WTC11 (cell line): ENCODE measurements around the gene SGMS1. TPM values are rescaled to one million over a fixed set of nuclear protein-coding genes. Genes with fewer than 3 reads are reported as not detected.

Source experiments
- ATAC-seq: fragments of 200-7000 bp; cut with Tn5 transposase; 2 replicates; pipeline ENCODE4 v1.10.0; 2021; ENCODE audit warnings: mild to moderate bottlenecking, moderate library complexity
- CTCF ChIA-PET: fragments of 300-600 bp; sonication (Branson Sonifier 250); formaldehyde crosslinking; loops from one replicate; lab custom pipeline; 2021; ENCODE audit warnings: antibody characterized with exemption; lab: Charles Lee
- POLR2A ChIA-PET: fragments of 350-600 bp; sonication (Branson Sonifier 250); formaldehyde crosslinking; loops from one replicate; lab custom pipeline; 2021; ENCODE audit warnings: antibody characterized with exemption; lab: Charles Lee
- DNase-seq: peaks from one replicate; pipeline ENCODE4 v3.0.0; 2021; ENCODE audit warnings: low spot score
- H3K27ac Mint-ChIP-seq: 2 replicates; pipeline ENCODE4 v1.8.0; 2021; ENCODE audit warnings: mixed read lengths
- H3K27me3 Mint-ChIP-seq: 2 replicates; pipeline ENCODE4 v1.8.0; 2021; ENCODE audit warnings: low read depth, mild to moderate bottlenecking, moderate library complexity, mixed read lengths
- H3K36me3 Mint-ChIP-seq: 2 replicates; pipeline ENCODE4 v1.8.0; 2021; ENCODE audit warnings: mixed read lengths
- H3K4me1 Mint-ChIP-seq: 2 replicates; pipeline ENCODE4 v1.8.0; 2022; ENCODE audit warnings: mixed read lengths
- H3K4me3 Mint-ChIP-seq: 2 replicates; pipeline ENCODE4 v1.8.0; 2021; ENCODE audit warnings: mild to moderate bottlenecking, moderate library complexity, mixed read lengths
- H3K9me3 Mint-ChIP-seq: 2 replicates; pipeline ENCODE4 v1.8.0; 2021; ENCODE audit warnings: mixed read lengths
- CBFB ChIP-seq: sonication (generic); formaldehyde crosslinking; IDR thresholded peaks from 2 replicates; pipeline ENCODE4 v1.8.1; 2022; ENCODE audit warnings: mild to moderate bottlenecking, low read depth, missing genetic modification reagents
- CREM ChIP-seq: sonication (generic); formaldehyde crosslinking; IDR thresholded peaks from 2 replicates; pipeline ENCODE4 v1.8.1; 2022; ENCODE audit warnings: mild to moderate bottlenecking, missing genetic modification reagents, moderate library complexity
- EMX1 ChIP-seq: fragments of 250-450 bp; sonication (Bioruptor Pico); IDR thresholded peaks from 2 replicates; pipeline ENCODE4 v1.8.0; 2021; ENCODE audit warnings: mild to moderate bottlenecking
- ETV6 ChIP-seq: sonication (generic); formaldehyde crosslinking; IDR thresholded peaks from 2 replicates; pipeline ENCODE4 v1.8.1; 2022; ENCODE audit warnings: mild to moderate bottlenecking, missing genetic modification reagents
- FOXJ3 ChIP-seq: sonication (generic); formaldehyde crosslinking; IDR thresholded peaks from 2 replicates; pipeline ENCODE4 v1.9.0; 2021; ENCODE audit warnings: missing genetic modification reagents, mild to moderate bottlenecking, borderline replicate concordance
- FOXK1 ChIP-seq: sonication (generic); formaldehyde crosslinking; IDR thresholded peaks from 2 replicates; pipeline ENCODE4 v1.8.0; 2022; ENCODE audit warnings: mild to moderate bottlenecking, moderate library complexity, missing genetic modification reagents
- GTF2I ChIP-seq: fragments of 250-450 bp; sonication (Bioruptor Pico); conservative IDR thresholded peaks from 2 replicates; pipeline ENCODE4 v1.4.0; 2021; ENCODE audit warnings: mild to moderate bottlenecking
- JAZF1 ChIP-seq: fragments of 250-450 bp; sonication (Bioruptor Pico); IDR thresholded peaks from 2 replicates; pipeline ENCODE4 v1.9.0; 2021; ENCODE audit warnings: moderate library complexity, mild to moderate bottlenecking, inconsistent platforms
- NR2C2 ChIP-seq: sonication (generic); formaldehyde crosslinking; IDR thresholded peaks from 2 replicates; pipeline ENCODE4 v1.8.0; 2022; ENCODE audit warnings: mild to moderate bottlenecking, missing genetic modification reagents
- PRRX2 ChIP-seq: fragments of 250-450 bp; sonication (Bioruptor Pico); IDR thresholded peaks from 2 replicates; pipeline ENCODE4 v1.8.0; 2021; ENCODE audit warnings: mild to moderate bottlenecking
- TCF7 ChIP-seq: sonication (generic); formaldehyde crosslinking; IDR thresholded peaks from 2 replicates; pipeline ENCODE4 v1.8.0; 2022; ENCODE audit warnings: mild to moderate bottlenecking, low read depth, missing genetic modification reagents, moderate library complexity
- TEAD1 ChIP-seq: sonication (generic); formaldehyde crosslinking; IDR thresholded peaks from 2 replicates; pipeline ENCODE4 v1.8.0; 2022; ENCODE audit warnings: mild to moderate bottlenecking, missing genetic modification reagents
- TEAD4 ChIP-seq: sonication (generic); formaldehyde crosslinking; IDR thresholded peaks from 2 replicates; pipeline ENCODE4 v1.8.0; 2022; ENCODE audit warnings: mild to moderate bottlenecking, missing genetic modification reagents
- ZBTB21 ChIP-seq: sonication (generic); formaldehyde crosslinking; IDR thresholded peaks from 2 replicates; pipeline ENCODE4 v1.8.1; 2023; ENCODE audit warnings: mild to moderate bottlenecking, missing genetic modification reagents, borderline replicate concordance
- ZNF263 ChIP-seq: sonication (generic); formaldehyde crosslinking; IDR thresholded peaks from 2 replicates; pipeline ENCODE4 v1.8.1; 2022; ENCODE audit warnings: low read depth, mild to moderate bottlenecking, moderate library complexity, missing genetic modification reagents
- ZNF416 ChIP-seq: fragments of 250-450 bp; sonication (Bioruptor Pico); IDR thresholded peaks from 2 replicates; pipeline ENCODE4 v1.9.0; 2021; ENCODE audit warnings: mild to moderate bottlenecking, inconsistent platforms
- ZNF423 ChIP-seq: fragments of 250-450 bp; sonication (Bioruptor Pico); IDR thresholded peaks from 2 replicates; pipeline ENCODE4 v2.1.2; 2022; ENCODE audit warnings: mild to moderate bottlenecking, moderate library complexity
- total RNA-seq: library from RNA; stranded (reverse); gene quantifications from 3 replicates; pipeline ENCODE4 v1.2.3, GENCODE V29; 2021
- TF ChIP-seq, protein P1 (sequence below): sonication (generic); formaldehyde crosslinking; IDR thresholded peaks from 2 replicates; pipeline ENCODE4 v1.8.0; 2022; ENCODE audit warnings: mild to moderate bottlenecking, missing genetic modification reagents
- TF ChIP-seq, protein P2 (sequence below): sonication (generic); formaldehyde crosslinking; IDR thresholded peaks from 2 replicates; pipeline ENCODE4 v1.8.1; 2022; ENCODE audit warnings: low read depth, mild to moderate bottlenecking, moderate library complexity, missing genetic modification reagents, borderline replicate concordance
- TF ChIP-seq, protein P3 (sequence below): fragments of 200-600 bp; IDR thresholded peaks from 2 replicates; pipeline ENCODE4 v1.8.0; 2022; ENCODE audit warnings: antibody characterized with exemption
- TF ChIP-seq, protein P4 (sequence below): sonication (generic); formaldehyde crosslinking; IDR thresholded peaks from 2 replicates; pipeline ENCODE4 v1.8.1; 2023; ENCODE audit warnings: mild to moderate bottlenecking, moderate library complexity, missing genetic modification reagents
- TF ChIP-seq, protein P5 (sequence below): sonication (generic); formaldehyde crosslinking; conservative IDR thresholded peaks from 2 replicates; pipeline ENCODE4 v1.8.1; 2022; ENCODE audit warnings: mild to moderate bottlenecking, missing genetic modification reagents
- TF ChIP-seq, protein P6 (sequence below): sonication (generic); formaldehyde crosslinking; IDR thresholded peaks from 2 replicates; pipeline ENCODE4 v1.8.0; 2022; ENCODE audit warnings: mild to moderate bottlenecking, missing genetic modification reagents

The SGMS1 gene
- total RNA-seq, 1 experiment from 2014 or later, result 13.2 TPM

DNA sequence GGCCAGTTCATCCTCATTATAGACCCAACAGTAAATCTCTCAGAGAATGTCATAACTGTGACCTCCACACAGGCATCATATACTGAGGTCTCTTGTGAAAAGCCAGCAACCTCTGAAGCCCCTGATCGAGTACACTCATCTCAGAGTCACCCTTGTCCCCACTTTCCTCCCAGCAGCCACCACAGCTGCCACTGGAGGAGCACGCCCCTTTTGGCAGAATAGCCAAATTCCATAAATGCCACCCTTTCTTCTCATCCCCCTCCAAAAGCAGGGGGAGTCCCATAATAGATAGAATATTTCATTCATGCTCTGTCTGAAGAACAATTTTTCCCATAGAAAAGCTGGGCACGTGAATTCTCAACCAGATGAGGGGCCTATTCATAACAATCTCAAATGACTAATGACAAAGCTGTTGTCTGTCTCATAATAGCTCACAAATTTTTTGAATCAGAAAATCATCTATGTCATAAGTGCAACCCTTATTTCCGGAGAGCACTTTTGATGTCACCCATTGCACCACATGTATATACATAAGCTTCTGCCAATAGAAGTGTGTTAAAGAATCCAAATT, 47.4 kb downstream of the SGMS1 start:
- H3K27me3 Mint-ChIP-seq, result no peaks in the 10 kb centered on the region
- H3K4me3 Mint-ChIP-seq, result no peak overlapping the region
- no peaks in the 10 kb centered on the region for H3K9me3 Mint-ChIP-seq
- peak overlapping the region; percentile 12 for H3K27ac Mint-ChIP-seq
- ChIA-PET POLR2A (no interaction called here), CTCF (interaction anchor here (0.5 to 1.1 kb wide), 4 partner anchors 9 to 184 kb away, joined by 3 to 4 read pairs (median 3); no protein-coding TSS in a partner anchor)
- DNase-seq, result no peak
- TF ChIP-seq, protein P1, sequence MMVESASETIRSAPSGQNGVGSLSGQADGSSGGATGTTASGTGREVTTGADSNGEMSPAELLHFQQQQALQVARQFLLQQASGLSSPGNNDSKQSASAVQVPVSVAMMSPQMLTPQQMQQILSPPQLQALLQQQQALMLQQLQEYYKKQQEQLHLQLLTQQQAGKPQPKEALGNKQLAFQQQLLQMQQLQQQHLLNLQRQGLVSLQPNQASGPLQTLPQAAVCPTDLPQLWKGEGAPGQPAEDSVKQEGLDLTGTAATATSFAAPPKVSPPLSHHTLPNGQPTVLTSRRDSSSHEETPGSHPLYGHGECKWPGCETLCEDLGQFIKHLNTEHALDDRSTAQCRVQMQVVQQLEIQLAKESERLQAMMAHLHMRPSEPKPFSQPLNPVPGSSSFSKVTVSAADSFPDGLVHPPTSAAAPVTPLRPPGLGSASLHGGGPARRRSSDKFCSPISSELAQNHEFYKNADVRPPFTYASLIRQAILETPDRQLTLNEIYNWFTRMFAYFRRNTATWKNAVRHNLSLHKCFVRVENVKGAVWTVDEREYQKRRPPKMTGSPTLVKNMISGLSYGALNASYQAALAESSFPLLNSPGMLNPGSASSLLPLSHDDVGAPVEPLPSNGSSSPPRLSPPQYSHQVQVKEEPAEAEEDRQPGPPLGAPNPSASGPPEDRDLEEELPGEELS (CRISPR knock-in tag), result no peak
- TF ChIP-seq, protein P2, sequence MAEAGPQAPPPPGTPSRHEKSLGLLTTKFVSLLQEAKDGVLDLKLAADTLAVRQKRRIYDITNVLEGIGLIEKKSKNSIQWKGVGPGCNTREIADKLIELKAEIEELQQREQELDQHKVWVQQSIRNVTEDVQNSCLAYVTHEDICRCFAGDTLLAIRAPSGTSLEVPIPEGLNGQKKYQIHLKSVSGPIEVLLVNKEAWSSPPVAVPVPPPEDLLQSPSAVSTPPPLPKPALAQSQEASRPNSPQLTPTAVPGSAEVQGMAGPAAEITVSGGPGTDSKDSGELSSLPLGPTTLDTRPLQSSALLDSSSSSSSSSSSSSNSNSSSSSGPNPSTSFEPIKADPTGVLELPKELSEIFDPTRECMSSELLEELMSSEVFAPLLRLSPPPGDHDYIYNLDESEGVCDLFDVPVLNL (CRISPR knock-in tag), result no peak
- TF ChIP-seq, protein P3, sequence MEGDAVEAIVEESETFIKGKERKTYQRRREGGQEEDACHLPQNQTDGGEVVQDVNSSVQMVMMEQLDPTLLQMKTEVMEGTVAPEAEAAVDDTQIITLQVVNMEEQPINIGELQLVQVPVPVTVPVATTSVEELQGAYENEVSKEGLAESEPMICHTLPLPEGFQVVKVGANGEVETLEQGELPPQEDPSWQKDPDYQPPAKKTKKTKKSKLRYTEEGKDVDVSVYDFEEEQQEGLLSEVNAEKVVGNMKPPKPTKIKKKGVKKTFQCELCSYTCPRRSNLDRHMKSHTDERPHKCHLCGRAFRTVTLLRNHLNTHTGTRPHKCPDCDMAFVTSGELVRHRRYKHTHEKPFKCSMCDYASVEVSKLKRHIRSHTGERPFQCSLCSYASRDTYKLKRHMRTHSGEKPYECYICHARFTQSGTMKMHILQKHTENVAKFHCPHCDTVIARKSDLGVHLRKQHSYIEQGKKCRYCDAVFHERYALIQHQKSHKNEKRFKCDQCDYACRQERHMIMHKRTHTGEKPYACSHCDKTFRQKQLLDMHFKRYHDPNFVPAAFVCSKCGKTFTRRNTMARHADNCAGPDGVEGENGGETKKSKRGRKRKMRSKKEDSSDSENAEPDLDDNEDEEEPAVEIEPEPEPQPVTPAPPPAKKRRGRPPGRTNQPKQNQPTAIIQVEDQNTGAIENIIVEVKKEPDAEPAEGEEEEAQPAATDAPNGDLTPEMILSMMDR, result no peak
- TF ChIP-seq NR2C2 (no peak), TEAD1 (CRISPR knock-in tag) (no peak), ZNF263 (CRISPR knock-in tag) (no peak), JAZF1 (CRISPR knock-in tag) (no peak), GTF2I (no peak), ETV6 (CRISPR knock-in tag) (no peak), ZNF416 (CRISPR knock-in tag) (no peak)
- TF ChIP-seq, protein P4, sequence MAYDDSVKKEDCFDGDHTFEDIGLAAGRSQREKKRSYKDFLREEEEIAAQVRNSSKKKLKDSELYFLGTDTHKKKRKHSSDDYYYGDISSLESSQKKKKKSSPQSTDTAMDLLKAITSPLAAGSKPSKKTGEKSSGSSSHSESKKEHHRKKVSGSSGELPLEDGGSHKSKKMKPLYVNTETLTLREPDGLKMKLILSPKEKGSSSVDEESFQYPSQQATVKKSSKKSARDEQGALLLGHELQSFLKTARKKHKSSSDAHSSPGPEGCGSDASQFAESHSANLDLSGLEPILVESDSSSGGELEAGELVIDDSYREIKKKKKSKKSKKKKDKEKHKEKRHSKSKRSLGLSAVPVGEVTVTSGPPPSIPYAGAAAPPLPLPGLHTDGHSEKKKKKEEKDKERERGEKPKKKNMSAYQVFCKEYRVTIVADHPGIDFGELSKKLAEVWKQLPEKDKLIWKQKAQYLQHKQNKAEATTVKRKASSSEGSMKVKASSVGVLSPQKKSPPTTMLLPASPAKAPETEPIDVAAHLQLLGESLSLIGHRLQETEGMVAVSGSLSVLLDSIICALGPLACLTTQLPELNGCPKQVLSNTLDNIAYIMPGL (CRISPR knock-in tag), result no peak
- TF ChIP-seq, protein P5, sequence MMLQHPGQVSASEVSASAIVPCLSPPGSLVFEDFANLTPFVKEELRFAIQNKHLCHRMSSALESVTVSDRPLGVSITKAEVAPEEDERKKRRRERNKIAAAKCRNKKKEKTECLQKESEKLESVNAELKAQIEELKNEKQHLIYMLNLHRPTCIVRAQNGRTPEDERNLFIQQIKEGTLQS, result no peak
- TF ChIP-seq, protein P6, sequence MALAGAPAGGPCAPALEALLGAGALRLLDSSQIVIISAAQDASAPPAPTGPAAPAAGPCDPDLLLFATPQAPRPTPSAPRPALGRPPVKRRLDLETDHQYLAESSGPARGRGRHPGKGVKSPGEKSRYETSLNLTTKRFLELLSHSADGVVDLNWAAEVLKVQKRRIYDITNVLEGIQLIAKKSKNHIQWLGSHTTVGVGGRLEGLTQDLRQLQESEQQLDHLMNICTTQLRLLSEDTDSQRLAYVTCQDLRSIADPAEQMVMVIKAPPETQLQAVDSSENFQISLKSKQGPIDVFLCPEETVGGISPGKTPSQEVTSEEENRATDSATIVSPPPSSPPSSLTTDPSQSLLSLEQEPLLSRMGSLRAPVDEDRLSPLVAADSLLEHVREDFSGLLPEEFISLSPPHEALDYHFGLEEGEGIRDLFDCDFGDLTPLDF, result no peak
- peaks cover 83% of the 10 kb centered on the region for H3K4me1 Mint-ChIP-seq
- no peaks in the 10 kb centered on the region for H3K36me3 Mint-ChIP-seq
- ATAC-seq, result no peak

DNA sequence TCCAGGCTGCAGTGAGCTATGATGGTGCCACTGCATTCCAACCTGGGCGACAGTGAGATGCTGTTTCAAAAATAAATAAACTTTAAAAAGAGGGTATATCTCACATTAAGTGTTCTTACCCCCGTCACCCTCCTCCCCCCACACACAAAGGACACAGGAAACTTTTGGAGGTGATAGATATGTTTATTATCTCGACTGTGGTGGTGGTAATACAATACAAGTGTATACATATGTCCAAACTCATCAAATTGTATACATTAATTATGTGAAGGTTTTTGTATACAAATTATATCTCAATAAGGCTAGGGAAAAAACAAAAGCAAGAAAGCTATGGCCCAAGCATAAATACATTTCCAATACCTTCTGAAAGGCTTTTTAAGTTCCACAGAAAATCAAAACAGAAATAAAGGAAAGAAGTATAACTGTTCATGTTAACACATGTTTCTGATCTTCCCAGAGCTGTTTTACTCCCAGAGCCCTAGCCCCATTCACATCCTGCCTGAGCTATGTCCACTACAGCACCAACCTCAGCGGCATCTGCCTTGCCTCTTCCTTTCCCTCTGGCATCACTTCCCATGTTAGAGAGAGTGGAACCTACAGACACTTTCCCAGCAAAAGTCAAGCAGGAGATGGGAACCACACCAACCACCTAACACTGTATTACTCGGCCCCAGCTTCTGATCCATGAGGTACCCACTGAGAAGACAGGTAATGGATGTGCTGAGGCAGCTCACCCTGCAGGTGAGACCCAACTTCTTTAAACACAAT, 48.1 kb downstream of the SGMS1 start:
- CTCF ChIA-PET, result interaction anchor here (0.5 to 1.1 kb wide), 3 partner anchors 18 to 184 kb away, joined by 3 to 4 read pairs (median 3); no protein-coding TSS in a partner anchor
- no peaks in the 10 kb centered on the region for H3K36me3 Mint-ChIP-seq
- POLR2A ChIA-PET, result no interaction called here
- ATAC-seq, result no peak
- TF ChIP-seq TEAD4 (CRISPR knock-in tag) (no peak), FOXK1 (CRISPR knock-in tag) (no peak), TCF7 (CRISPR knock-in tag) (no peak), EMX1 (CRISPR knock-in tag) (no peak), PRRX2 (CRISPR knock-in tag) (no peak), ZNF416 (CRISPR knock-in tag) (no peak), ZBTB21 (CRISPR knock-in tag) (no peak), CBFB (CRISPR knock-in tag) (no peak), ZNF423 (no peak), CREM (no peak), NR2C2 (no peak), FOXJ3 (no peak)
- H3K27me3 Mint-ChIP-seq, result no peaks in the 10 kb centered on the region
- H3K4me3 Mint-ChIP-seq, result no peak overlapping the region
- DNase-seq, result no peak
- H3K4me1 Mint-ChIP-seq, result peaks cover 79% of the 10 kb centered on the region
- no peaks in the 10 kb centered on the region for H3K9me3 Mint-ChIP-seq
- peak overlapping the region; percentile 12 for H3K27ac Mint-ChIP-seq
